WTC11 (cell line): ENCODE measurements around the gene CGB3.

Source experiments
- ATF3 ChIP-seq: sonication (generic); formaldehyde crosslinking; conservative IDR thresholded peaks from 2 replicates; pipeline ENCODE4 v1.8.1; 2022; ENCODE audit warnings: mild to moderate bottlenecking, missing genetic modification reagents
- CTCF ChIP-seq: fragments of 200-600 bp; IDR thresholded peaks from 2 replicates; pipeline ENCODE4 v1.8.0; 2022; ENCODE audit warnings: antibody characterized with exemption
- E2F1 ChIP-seq: sonication (generic); formaldehyde crosslinking; IDR thresholded peaks from 2 replicates; pipeline ENCODE4 v1.8.0; 2022; ENCODE audit warnings: mild to moderate bottlenecking, missing genetic modification reagents
- FOXK1 ChIP-seq: sonication (generic); formaldehyde crosslinking; IDR thresholded peaks from 2 replicates; pipeline ENCODE4 v1.8.0; 2022; ENCODE audit warnings: mild to moderate bottlenecking, moderate library complexity, missing genetic modification reagents
- MAX ChIP-seq: sonication (generic); formaldehyde crosslinking; IDR thresholded peaks from 2 replicates; pipeline ENCODE4 v1.8.0; 2022; ENCODE audit warnings: mild to moderate bottlenecking, missing genetic modification reagents
- NR3C1 ChIP-seq: sonication (generic); formaldehyde crosslinking; conservative IDR thresholded peaks from 2 replicates; pipeline ENCODE4 v1.8.1; 2023; ENCODE audit warnings: low read depth, mild to moderate bottlenecking, missing genetic modification reagents
- SMAD4 ChIP-seq: sonication (generic); formaldehyde crosslinking; IDR thresholded peaks from 2 replicates; pipeline ENCODE4 v1.8.0; 2022; ENCODE audit warnings: mild to moderate bottlenecking, missing genetic modification reagents
- SOX15 ChIP-seq: fragments of 250-450 bp; sonication (Bioruptor Pico); IDR thresholded peaks from 2 replicates; pipeline ENCODE4 v1.9.0; 2021; ENCODE audit warnings: mild to moderate bottlenecking
- ZNF532 ChIP-seq: fragments of 250-450 bp; sonication (Bioruptor Pico); IDR thresholded peaks from 2 replicates; pipeline ENCODE4 v1.9.0; 2021; ENCODE audit warnings: mild to moderate bottlenecking, borderline replicate concordance

GRCh38 chr19:48982280-48982679, 41.9 kb downstream of the CGB3 start:
- TF ChIP-seq MAX (CRISPR knock-in tag), result no peak
- TF ChIP-seq SOX15 (CRISPR knock-in tag), result no peak
- no peak for TF ChIP-seq SMAD4 (CRISPR knock-in tag)
- TF ChIP-seq CTCF, result no peak
- TF ChIP-seq FOXK1 (CRISPR knock-in tag), result no peak
- no peak for TF ChIP-seq ZNF532 (CRISPR knock-in tag)
- TF ChIP-seq NR3C1 (CRISPR knock-in tag), result no peak
- no peak for TF ChIP-seq E2F1
- TF ChIP-seq ATF3 (CRISPR knock-in tag), result no peak
